ENCODE measurements around the gene INSC.

INSC gene

DNA sequence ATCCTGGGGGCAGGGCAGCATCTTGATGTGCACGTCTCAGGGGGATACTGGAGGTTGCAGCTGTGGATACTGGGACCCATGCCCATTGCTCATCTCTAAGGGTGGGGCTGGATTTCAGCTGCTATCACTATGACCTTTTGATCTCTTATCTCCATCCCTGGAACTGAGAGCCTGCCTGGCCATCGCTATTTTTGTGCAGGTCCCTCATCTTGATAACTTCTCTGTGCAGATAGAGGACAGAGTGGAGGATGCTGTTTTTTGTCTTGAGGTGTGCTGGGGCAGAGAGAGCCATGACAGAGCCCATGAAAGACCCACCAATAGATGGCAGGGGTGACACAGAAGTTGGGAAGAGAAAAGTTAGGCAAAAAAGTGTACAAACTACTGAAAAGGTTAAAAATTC lies 5.1 kb upstream of the INSC start:
- Histone ChIP-seq H3K4me3 (ENCODE audit: low read depth, low read length) (no peak overlapping the region), H3K27ac (ENCODE audit: extremely low read depth, low read depth, low read length) (no peak overlapping the region), H3K9me3 (ENCODE audit: control insufficient read depth, insufficient read depth, low read depth, low read length) (no peaks in the 10 kb centered on the region), H3K4me1 (ENCODE audit: control insufficient read depth, insufficient read depth, low read length) (no peaks in the 10 kb centered on the region), H3K36me3 (ENCODE audit: control insufficient read depth in 2 of 2, insufficient read depth in 1 of 2, low read length in 2 of 2) (no peaks in the 10 kb centered on the region)
- ChIA-PET POLR2A (no interaction called here), CTCF (interaction anchor here (0.6 to 5.0 kb wide), 4 partner anchors 9 to 200 kb away, joined by 3 to 25 read pairs (median 4); no protein-coding TSS in a partner anchor)
- no peak for TF ChIP-seq ZNF707 (tag by site-specific recombination; IDR thresholded peaks at IDR 0.05)
- no peak for TF ChIP-seq ZNF792 (tag by site-specific recombination; IDR thresholded peaks at IDR 0.05)
- no peak for TF ChIP-seq ZNF169 (tag by site-specific recombination; IDR thresholded peaks at IDR 0.05)
- TF ChIP-seq, protein P1, sequence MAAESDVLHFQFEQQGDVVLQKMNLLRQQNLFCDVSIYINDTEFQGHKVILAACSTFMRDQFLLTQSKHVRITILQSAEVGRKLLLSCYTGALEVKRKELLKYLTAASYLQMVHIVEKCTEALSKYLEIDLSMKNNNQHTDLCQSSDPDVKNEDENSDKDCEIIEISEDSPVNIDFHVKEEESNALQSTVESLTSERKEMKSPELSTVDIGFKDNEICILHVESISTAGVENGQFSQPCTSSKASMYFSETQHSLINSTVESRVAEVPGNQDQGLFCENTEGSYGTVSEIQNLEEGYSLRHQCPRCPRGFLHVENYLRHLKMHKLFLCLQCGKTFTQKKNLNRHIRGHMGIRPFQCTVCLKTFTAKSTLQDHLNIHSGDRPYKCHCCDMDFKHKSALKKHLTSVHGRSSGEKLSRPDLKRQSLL (tag by site-specific recombination; IDR thresholded peaks at IDR 0.05): no peak
- TF ChIP-seq, protein P2, sequence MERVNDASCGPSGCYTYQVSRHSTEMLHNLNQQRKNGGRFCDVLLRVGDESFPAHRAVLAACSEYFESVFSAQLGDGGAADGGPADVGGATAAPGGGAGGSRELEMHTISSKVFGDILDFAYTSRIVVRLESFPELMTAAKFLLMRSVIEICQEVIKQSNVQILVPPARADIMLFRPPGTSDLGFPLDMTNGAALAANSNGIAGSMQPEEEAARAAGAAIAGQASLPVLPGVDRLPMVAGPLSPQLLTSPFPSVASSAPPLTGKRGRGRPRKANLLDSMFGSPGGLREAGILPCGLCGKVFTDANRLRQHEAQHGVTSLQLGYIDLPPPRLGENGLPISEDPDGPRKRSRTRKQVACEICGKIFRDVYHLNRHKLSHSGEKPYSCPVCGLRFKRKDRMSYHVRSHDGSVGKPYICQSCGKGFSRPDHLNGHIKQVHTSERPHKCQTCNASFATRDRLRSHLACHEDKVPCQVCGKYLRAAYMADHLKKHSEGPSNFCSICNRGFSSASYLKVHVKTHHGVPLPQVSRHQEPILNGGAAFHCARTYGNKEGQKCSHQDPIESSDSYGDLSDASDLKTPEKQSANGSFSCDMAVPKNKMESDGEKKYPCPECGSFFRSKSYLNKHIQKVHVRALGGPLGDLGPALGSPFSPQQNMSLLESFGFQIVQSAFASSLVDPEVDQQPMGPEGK (tag by site-specific recombination; IDR thresholded peaks at IDR 0.05): no peak
- no peak for TF ChIP-seq ZNF24 (tag by site-specific recombination; IDR thresholded peaks at IDR 0.05)
- no peak for TF ChIP-seq IKZF3 (tag by site-specific recombination; IDR thresholded peaks at IDR 0.05)
- no peak for TF ChIP-seq ZNF184 (tag by site-specific recombination; IDR thresholded peaks at IDR 0.05)
- no peak for TF ChIP-seq ZNF37A (tag by site-specific recombination; IDR thresholded peaks at IDR 0.05)
- no peak for TF ChIP-seq ZNF621 (tag by site-specific recombination; IDR thresholded peaks at IDR 0.05)

DNA sequence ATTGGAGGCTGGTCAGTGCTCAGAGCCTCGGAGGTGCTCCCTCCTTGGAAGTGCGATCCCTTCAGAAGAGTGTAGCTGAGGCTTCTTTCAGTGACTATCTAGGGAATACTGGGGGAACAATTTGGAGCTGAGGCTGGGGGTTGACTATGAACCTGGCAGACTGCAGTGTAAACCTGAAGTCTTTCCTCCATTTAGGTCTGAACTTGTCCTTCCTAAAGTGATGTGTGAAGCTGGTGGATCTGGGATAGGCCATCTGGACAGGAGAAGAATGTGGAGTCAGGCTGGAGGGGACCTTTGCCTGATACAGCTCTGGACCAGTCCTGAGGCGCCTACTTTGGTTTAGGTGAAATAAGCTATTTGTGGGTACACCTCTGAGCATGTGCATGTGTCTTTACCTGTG lies 3.5 kb upstream of the INSC start:
- no peak for TF ChIP-seq ZSCAN16 (tag by site-specific recombination; IDR thresholded peaks at IDR 0.05)
- CTCF ChIA-PET: interaction anchor here (5.0 kb wide), 1 partner anchor 10 kb away, joined by 25 read pairs; no protein-coding TSS in a partner anchor
- Histone ChIP-seq H3K9me3 (ENCODE audit: control insufficient read depth, insufficient read depth, low read depth, low read length) (no peaks in the 10 kb centered on the region), H3K27ac (ENCODE audit: extremely low read depth, low read depth, low read length) (no peak overlapping the region), H3K36me3 (ENCODE audit: control insufficient read depth in 2 of 2, insufficient read depth in 1 of 2, low read length in 2 of 2) (no peaks in the 10 kb centered on the region), H3K4me3 (ENCODE audit: low read depth, low read length) (no peak overlapping the region), H3K4me1 (ENCODE audit: control insufficient read depth, insufficient read depth, low read length) (no peaks in the 10 kb centered on the region)
- POLR2A ChIA-PET: no interaction called here

DNA sequence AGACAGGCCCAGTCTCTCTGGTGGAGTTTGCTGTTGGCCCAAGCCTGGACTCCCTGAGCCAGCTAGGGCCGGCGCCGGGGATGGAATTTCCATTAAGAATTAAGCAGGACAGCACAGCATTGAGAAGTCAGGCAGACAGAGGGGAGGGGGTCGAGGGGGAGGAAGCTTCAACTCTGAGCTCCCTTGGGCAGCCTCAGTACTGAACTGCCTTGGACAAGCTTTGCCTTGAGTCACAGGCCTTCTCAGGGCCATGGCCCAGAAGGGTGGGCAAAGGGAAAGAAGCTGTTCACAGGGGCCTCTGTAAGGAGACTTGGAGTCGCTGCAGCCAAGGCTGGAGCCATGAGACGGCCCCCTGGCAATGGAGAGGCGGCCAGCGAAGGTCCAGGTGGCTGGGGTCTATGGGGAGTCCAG lies 2.6 kb upstream of the INSC start:
- Histone ChIP-seq H3K9me3 (ENCODE audit: control insufficient read depth, insufficient read depth, low read depth, low read length) (no peaks in the 10 kb centered on the region), H3K4me1 (ENCODE audit: control insufficient read depth, insufficient read depth, low read length) (no peaks in the 10 kb centered on the region), H3K27ac (ENCODE audit: extremely low read depth, low read depth, low read length) (no peak overlapping the region), H3K36me3 (ENCODE audit: control insufficient read depth in 2 of 2, insufficient read depth in 1 of 2, low read length in 2 of 2) (no peaks in the 10 kb centered on the region), H3K4me3 (ENCODE audit: low read depth, low read length) (no peak overlapping the region)
- CTCF ChIA-PET: interaction anchor here (0.7 to 5.0 kb wide), 2 partner anchors 11 to 14 kb away, joined by 3 to 25 read pairs; no protein-coding TSS in a partner anchor
- POLR2A ChIA-PET: no interaction called here
- TF ChIP-seq ZNF785 (tag by site-specific recombination; IDR thresholded peaks at IDR 0.05) (no peak), PRDM1 (tag by site-specific recombination; IDR thresholded peaks at IDR 0.05) (no peak), ZNF837 (tag by site-specific recombination; IDR thresholded peaks at IDR 0.05) (no peak), MEIS1 (CRISPR knock-in tag; IDR thresholded peaks at IDR 0.05; ENCODE audit: borderline replicate concordance) (no peak), ZNF146 (tag by site-specific recombination; IDR thresholded peaks at IDR 0.05) (no peak), ZNF677 (tag by site-specific recombination; IDR thresholded peaks at IDR 0.05) (no peak), ZNF202 (tag by site-specific recombination; IDR thresholded peaks at IDR 0.05; ENCODE audit: borderline replicate concordance) (no peak), ZNF174 (tag by site-specific recombination; IDR thresholded peaks at IDR 0.05) (no peak), SP3 (tag by site-specific recombination; IDR thresholded peaks at IDR 0.05) (no peak), ZBTB8A (tag by site-specific recombination; IDR thresholded peaks at IDR 0.05) (no peak), KLF1 (tag by site-specific recombination; IDR thresholded peaks at IDR 0.05) (no peak), OSR2 (tag by site-specific recombination; IDR thresholded peaks at IDR 0.05) (no peak), MZF1 (tag by site-specific recombination; IDR thresholded peaks at IDR 0.05; ENCODE audit: borderline replicate concordance) (no peak)
- TF ChIP-seq, protein P3, sequence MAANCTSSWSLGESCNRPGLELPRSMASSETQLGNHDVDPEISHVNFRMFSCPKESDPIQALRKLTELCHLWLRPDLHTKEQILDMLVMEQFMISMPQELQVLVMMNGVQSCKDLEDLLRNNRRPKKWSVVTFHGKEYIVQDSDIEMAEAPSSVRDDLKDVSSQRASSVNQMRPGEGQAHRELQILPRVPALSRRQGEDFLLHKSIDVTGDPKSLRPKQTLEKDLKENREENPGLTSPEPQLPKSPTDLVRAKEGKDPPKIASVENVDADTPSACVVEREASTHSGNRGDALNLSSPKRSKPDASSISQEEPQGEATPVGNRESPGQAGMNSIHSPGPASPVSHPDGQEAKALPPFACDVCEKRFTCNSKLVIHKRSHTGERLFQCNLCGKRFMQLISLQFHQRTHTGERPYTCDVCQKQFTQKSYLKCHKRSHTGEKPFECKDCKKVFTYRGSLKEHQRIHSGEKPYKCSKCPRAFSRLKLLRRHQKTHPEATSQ (tag by site-specific recombination; IDR thresholded peaks at IDR 0.05): no peak
- TF ChIP-seq, protein P2 (tag by site-specific recombination; IDR thresholded peaks at IDR 0.05): no peak
- TF ChIP-seq, protein P4, sequence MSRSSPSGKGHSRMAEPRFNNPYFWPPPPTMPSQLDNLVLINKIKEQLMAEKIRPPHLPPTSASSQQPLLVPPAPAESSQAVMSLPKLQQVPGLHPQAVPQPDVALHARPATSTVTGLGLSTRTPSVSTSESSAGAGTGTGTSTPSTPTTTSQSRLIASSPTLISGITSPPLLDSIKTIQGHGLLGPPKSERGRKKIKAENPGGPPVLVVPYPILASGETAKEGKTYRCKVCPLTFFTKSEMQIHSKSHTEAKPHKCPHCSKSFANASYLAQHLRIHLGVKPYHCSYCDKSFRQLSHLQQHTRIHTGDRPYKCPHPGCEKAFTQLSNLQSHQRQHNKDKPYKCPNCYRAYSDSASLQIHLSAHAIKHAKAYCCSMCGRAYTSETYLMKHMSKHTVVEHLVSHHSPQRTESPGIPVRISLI (tag by site-specific recombination; IDR thresholded peaks at IDR 0.05): no peak

All from HEK293 (cell line).